GM13977 (cell line): ENCODE measurements around the gene GSE1.

ENCODE experiments used
- DNase-seq: peaks from one replicate; pipeline ENCODE4 v3.0.0; 2012; ENCODE audit warnings: low spot score
- in situ Hi-C: fragments of 300-500 bp; cut with MboI; formaldehyde crosslinking; loops from one replicate; pipeline ENCODE4 v1.12.0; 2022; ENCODE audit warnings: low sequenced_read_pairs, low pct_unique_long_range_greater_than_20kb, mixed read lengths, inconsistent platforms; ENCODE audit not compliant: unreplicated experiment
- TF ChIP-seq, protein P1 (sequence below): IDR thresholded peaks from 2 replicates; pipeline ENCODE4 v1.5.1; 2012; ENCODE audit warnings: mild to moderate bottlenecking, control low read depth; ENCODE audit not compliant: insufficient read depth; ENCODE audit errors: extremely low read depth, missing control alignments

Gene GSE1

DNA sequence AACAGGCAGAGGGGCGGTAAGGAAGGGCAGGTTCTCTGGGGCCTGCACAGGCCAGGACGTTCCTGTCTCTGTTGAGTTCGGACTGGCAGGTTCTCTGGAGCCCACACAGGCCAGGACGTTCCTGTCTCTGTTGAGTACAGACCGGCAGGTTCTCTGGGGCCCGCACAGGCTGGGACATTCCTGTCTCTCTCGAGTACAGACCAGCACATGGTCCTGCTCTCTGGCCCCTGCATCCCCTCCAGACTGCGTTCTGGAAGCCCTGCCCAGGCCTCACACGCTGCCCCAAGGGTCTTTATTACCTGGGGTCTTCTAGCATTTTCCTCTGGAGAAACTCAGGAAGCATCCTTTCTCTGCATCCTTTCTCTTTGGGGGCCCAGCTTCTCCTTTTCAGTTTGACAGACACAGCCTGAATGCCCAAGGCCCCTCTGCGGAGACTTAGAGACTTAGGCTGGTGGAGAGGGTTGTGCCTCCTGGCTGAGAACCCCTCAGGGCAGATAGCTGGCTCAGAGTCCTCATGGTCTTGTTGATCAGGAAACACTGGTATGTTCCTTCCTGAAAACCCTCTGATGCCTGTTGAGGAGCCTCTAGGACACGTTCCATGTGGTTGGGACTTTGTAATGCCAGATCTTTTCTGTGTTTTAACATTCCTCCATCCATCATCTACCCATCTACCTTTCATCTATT lies 18.0 kb upstream of the GSE1 start:
- no peak for DNase-seq
- in situ Hi-C loops: no loop called here
- TF ChIP-seq, protein P1, sequence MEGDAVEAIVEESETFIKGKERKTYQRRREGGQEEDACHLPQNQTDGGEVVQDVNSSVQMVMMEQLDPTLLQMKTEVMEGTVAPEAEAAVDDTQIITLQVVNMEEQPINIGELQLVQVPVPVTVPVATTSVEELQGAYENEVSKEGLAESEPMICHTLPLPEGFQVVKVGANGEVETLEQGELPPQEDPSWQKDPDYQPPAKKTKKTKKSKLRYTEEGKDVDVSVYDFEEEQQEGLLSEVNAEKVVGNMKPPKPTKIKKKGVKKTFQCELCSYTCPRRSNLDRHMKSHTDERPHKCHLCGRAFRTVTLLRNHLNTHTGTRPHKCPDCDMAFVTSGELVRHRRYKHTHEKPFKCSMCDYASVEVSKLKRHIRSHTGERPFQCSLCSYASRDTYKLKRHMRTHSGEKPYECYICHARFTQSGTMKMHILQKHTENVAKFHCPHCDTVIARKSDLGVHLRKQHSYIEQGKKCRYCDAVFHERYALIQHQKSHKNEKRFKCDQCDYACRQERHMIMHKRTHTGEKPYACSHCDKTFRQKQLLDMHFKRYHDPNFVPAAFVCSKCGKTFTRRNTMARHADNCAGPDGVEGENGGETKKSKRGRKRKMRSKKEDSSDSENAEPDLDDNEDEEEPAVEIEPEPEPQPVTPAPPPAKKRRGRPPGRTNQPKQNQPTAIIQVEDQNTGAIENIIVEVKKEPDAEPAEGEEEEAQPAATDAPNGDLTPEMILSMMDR: no peak

DNA sequence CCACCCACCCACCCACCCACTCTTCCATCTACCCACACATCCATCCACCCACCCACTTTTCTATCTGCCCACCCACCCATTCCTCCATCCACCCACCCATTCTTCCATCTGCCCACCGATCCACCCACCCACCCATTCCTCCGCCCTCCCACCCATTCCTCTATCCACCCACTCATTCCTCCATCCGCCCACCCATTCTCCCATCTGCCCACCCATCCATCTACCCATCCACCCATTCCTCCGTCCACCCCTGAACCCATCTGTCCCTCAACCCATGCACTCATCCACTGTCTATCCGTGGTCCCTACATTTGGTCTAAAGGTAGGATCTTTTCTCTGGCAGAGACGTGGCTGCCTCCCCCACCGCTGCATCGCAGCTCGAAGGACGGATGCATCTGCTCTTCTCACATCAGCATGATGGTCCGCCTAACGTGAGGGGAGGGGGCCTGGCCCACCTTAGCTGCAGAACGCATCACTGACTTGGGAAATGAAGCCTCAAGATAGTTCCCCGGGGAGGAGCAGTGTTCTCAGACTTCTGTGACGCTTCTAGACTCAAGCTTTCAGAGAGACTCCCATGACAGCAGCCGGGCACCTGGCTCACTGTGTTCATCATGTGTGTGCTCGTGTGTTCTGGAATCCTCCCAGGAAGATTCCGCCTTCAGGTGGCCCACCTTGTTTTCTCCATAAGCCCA lies 17.2 kb upstream of the GSE1 start:
- DNase-seq: no peak
- in situ Hi-C loops: no loop called here
- TF ChIP-seq, protein P1: no peak

DNA sequence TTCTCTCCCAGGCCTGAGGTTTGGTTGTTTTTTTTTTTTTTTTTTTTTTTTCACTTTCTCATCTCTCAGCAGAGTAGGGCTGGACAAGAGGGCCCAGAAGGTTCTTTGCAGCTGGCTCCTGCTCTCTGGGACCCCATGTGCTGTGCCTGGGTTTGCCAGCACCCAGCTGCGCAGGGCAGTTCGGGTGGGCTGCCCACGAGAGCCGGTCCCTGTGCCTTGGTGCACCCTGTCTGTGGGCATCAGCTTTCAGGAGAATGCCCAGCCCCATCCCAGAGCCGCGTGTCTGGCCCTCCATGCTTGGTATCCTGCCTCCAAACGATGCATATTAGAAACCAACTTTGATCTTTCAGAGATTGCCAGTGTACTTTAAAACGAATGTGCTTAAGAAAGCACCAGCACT lies 15.0 kb upstream of the GSE1 start:
- TF ChIP-seq, protein P1: no peak
- no peak for DNase-seq
- in situ Hi-C loops: no loop called here

DNA sequence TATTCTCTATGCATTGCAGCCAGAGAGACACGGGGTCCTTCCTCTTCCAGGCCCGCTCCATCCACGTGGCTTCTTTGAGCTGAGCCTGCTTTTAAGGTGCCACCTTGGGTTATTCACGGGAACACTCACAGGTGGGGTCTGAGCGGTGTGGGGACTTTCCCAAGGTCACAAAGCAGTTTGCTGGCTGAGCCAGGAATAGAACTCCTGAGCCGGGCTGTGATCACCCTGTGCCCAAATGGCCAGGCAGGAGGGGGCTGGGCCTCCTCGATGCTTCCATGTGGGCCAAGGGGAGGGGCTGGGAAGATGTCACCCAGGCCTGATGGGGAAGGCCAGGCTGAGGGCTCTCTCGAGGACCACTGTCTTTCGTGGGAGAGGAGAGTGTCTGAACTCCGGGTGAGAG lies 13.0 kb upstream of the GSE1 start:
- TF ChIP-seq, protein P1: no peak
- no peak for DNase-seq
- in situ Hi-C loops: loop anchor here (10.0 kb wide), 2 partner anchors 45 to 105 kb away; no protein-coding TSS in a partner anchor

DNA sequence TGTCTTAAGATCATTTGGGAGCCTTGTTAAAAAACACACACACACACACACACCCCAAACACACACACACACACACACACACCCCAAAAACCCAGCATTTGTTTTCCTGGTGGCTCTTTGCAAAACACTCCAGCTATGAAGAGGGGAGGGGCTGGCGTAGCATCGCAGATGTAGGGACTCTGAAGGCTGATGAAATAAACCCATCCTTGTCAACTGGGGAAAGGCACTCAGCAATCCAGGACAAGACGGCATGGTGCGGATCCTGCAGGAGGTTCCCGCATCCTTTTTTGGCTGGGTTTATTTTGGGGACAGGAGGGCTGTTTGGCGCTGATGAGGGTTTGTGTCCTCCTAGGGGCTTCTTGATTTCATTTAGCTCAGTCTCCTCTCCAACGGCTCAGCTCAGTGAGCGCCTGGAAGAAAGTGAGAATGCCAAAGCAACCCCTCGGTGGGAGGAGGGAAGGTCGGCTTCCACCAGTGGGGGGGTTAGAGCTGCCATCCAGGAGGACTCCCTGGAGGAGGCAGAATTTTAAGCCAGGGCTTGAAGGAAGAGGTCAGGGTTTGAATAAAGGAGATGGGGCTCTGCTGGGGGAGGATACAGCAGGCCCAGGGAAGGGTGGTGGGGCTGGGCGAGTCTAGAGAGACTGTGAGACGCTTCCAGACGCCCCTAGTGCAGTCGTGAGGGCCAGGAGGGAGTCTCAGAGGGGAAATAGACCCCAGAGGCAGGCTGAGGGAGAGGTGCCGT lies 12.4 kb upstream of the GSE1 start:
- DNase-seq: no peak
- in situ Hi-C loops: loop anchor here (10.0 kb wide), 2 partner anchors 46 to 106 kb away; no protein-coding TSS in a partner anchor
- TF ChIP-seq, protein P1: no peak

DNA sequence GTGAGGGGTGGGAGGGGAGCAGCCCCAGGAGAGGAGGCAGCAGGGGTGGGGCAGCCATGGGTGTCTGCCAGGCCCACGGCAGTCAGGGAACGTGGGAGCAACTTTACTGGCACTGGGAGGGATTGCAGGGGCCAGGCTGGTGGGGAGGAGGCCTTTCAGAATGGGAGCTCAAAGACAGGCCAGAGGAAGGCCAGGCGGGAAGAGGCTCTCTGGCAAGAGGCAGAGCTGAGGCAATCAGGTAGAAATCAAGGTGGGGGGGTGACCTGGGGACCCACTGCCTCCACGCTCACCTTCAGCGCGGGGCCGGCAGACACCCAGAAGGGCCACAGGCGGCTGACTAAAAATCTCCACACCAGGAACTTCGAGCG lies 11.9 kb upstream of the GSE1 start:
- in situ Hi-C loops: loop anchor here (10.0 kb wide), 2 partner anchors 46 to 106 kb away; no protein-coding TSS in a partner anchor
- TF ChIP-seq, protein P1: no peak
- DNase-seq: no peak
